HG03280 (cell line): ENCODE data around the gene ARHGEF18.

ENCODE experiments used
- ATAC-seq: cut with Tn5 transposase; IDR thresholded peaks from one replicate; pipeline ENCODE4 v1.9.1; 2021; ENCODE audit warnings: mild to moderate bottlenecking, moderate library complexity; ENCODE audit not compliant: unreplicated experiment

ARHGEF18 gene

DNA sequence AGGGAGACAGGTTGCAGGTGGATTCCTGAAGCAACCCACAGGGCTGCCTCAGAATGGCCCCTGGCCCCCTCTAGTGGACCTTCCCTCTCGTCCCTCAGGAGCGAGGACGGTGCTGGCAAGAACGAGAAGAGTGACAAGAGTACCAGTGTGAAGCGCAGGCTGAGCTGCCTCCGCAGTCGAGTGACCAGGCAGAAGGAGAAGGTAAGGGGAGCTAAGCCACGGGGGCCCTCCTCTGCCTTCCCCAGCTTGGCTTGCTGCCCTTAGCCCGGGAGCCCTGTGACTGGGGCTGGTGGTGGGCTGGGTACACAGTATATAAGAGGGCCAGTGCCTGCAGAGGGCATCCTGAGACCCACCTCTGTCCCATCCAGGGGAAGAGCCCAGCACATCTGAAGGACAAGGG, 34.0 kb downstream of the ARHGEF18 start:
- no peak for ATAC-seq

- ATAC-seq, result no peak
Observed at GRCh38 chr19:7383284-7383683, 34.5 kb downstream of the ARHGEF18 start.

GRCh38 chr19:7385062-7385461, 36.3 kb downstream of the ARHGEF18 start:
- no peak for ATAC-seq

GRCh38 chr19:7386308-7386707, 37.6 kb downstream of the ARHGEF18 start:
- no peak for ATAC-seq

DNA sequence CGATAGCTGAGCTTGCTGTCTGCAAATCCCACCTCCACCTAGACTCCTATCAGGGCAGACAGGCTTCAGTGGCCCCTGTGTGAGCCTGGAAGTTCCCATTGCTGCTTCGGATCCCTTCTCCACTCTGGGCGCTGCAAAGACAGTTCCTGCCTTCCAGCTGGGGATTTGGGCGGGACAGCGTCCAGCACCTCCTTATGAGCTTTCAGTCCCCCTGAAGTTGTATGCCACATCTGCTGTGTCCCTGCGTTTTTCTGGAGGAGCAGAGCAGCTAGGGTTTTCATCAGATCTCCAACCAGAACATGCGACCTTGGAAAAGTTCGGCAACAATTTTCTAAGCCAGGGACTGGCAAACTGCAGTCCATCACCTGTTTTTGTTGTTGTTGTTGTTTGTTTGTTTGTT, 38.0 kb downstream of the ARHGEF18 start:
- no peak for ATAC-seq

- ATAC-seq, result no peak
Observed at GRCh38 chr19:7391218-7391670, 42.5 kb downstream of the ARHGEF18 start.

DNA sequence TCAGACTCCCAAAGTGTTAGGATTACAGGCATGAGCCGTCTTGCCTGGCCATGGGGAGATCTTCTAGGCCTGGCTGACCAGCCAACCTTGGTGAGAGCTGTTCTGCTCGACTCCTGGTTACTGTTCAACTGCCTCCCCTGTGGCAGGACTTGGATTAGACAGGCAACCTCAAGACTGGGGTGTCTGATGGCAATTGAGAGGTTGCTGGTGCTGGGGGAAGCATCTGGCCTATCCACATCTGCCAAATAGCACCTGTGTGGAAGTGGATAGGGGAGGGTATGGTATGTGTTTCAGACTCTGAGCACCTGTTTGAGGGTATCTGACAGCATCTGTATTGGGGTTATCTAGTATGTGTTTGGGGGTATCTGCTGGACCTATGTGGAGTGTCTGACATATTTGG, 44.7 kb downstream of the ARHGEF18 start:
- ATAC-seq, result no peak

DNA sequence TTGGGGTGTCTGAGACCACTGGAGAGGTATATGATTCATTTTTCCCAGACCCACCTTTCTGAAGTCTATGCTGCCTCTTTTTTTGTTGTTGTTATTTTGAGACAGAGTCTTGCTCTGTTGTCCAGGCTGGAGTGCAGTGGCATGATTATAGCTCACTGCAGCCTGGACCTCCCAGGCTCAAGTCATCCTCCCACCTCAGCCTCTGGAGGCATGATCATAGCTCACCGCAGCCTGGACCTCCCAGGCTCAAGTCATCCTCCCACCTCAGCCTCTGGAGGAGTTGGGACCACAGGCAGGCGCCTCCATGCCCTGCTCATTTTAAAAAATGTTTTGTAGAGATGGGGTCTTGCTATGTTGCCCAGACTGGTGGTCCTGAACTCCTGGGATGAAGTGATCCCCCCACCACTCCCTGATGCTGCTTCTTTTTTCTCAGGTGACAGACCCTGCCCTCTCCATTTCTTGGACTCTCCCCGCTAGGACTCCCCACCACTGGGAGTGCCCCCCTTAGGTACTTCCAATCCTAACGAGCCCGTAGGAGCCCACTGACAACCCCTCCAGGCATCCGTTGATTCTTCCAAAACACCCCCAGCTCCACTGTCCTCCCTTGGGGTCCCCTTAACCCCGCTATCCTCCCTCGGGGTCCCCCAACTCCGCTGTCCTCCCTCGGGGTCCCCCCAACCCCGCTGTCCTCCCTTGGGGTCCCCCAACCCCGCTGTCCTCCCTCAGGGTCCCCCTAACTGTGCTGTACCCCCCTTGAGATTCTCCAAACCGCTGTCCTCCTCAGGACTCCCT, 45.4 kb downstream of the ARHGEF18 start:
- ATAC-seq, result no peak

- peak; percentile 74 for ATAC-seq
Observed at GRCh38 chr19:7394731-7395359, 46.1 kb downstream of the ARHGEF18 start.

- no peak for ATAC-seq
Observed at GRCh38 chr19:7395360-7396066, 46.8 kb downstream of the ARHGEF18 start.

DNA sequence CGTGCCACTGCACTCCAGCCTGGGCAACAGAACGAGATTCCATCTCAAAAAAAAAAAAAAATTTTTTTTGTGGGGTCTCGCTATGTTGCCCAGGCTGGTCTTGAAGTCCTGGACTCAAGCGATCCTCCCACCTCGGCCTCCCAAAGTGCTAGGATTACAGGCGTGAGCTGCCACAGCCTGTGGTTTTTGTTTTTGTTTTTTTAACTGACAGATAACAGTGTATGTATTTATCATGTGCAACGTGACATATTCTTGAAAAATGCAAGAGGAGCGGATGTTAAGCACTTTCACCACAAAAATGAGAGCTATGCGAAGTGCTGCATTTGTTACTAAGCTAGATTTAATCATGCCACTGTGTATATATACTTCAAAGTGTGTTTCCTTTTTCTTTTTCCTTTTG, 49.0 kb downstream of the ARHGEF18 start:
- no peak for ATAC-seq
